H9 (cell line): ENCODE results near the gene HOXC6. TPM values are rescaled to one million over a fixed set of nuclear protein-coding genes. Genes with fewer than 3 reads are reported as not detected.

Source experiments
- DNase-seq: peaks from one replicate; pipeline ENCODE4 v3.0.0-alpha.2; 2017
- H2AFZ ChIP-seq: one replicate; pipeline ENCODE4 v1.6.1; 2013; ENCODE audit warnings: mild to moderate bottlenecking, low read length, control low read depth, moderate library complexity
- H2AK5ac ChIP-seq: 2 replicates; pipeline ENCODE4 v1.6.1; 2013; ENCODE audit warnings: low read length, control low read depth, mixed read lengths; ENCODE audit not compliant: insufficient read length
- H2BK120ac ChIP-seq: one replicate; pipeline ENCODE4 v1.6.1; 2013; ENCODE audit warnings: low read depth, mild to moderate bottlenecking, low read length, control low read depth, inconsistent platforms; ENCODE audit not compliant: poor library complexity, severe bottlenecking
- H2BK12ac ChIP-seq: 2 replicates; pipeline ENCODE4 v1.6.1; 2013; ENCODE audit warnings: low read length, control low read depth, mixed read lengths, low read depth; ENCODE audit not compliant: insufficient read length
- H2BK15ac ChIP-seq: 2 replicates; pipeline ENCODE4 v1.6.1; 2013; ENCODE audit warnings: low read depth, low read length, control low read depth
- H2BK20ac ChIP-seq: one replicate; pipeline ENCODE4 v1.6.1; 2013; ENCODE audit warnings: low read depth, mild to moderate bottlenecking, low read length, control low read depth, inconsistent platforms; ENCODE audit not compliant: poor library complexity, severe bottlenecking
- H2BK5ac ChIP-seq: 2 replicates; pipeline ENCODE4 v1.6.1; 2013; ENCODE audit warnings: low read length, control low read depth, mixed read lengths; ENCODE audit not compliant: insufficient read length
- H3K14ac ChIP-seq: 2 replicates; pipeline ENCODE4 v1.6.1; 2013; ENCODE audit warnings: low read length, control low read depth; ENCODE audit not compliant: insufficient read depth
- H3K18ac ChIP-seq: 2 replicates; pipeline ENCODE4 v1.6.1; 2013; ENCODE audit warnings: low read depth, mild to moderate bottlenecking, mixed read lengths, low read length, control low read depth; ENCODE audit not compliant: insufficient read length
- H3K23ac ChIP-seq: 2 replicates; pipeline ENCODE4 v1.6.1; 2013; ENCODE audit warnings: low read length, control low read depth, mixed read lengths, low read depth; ENCODE audit not compliant: insufficient read length
- H3K23me2 ChIP-seq: 2 replicates; pipeline ENCODE4 v1.6.1; 2013; ENCODE audit warnings: low read depth, mild to moderate bottlenecking, mixed read lengths, low read length, control low read depth; ENCODE audit not compliant: insufficient read length, poor library complexity, severe bottlenecking
- H3K27ac ChIP-seq: 2 replicates; pipeline ENCODE4 v1.5.1; 2013; ENCODE audit warnings: low read length, control low read depth, mixed read lengths, low read depth; ENCODE audit not compliant: insufficient read length
- H3K27me3 ChIP-seq: 2 replicates; pipeline ENCODE4 v1.6.1; 2013; ENCODE audit warnings: low read length, control low read depth, inconsistent platforms; ENCODE audit not compliant: insufficient read depth
- H3K4ac ChIP-seq: 2 replicates; pipeline ENCODE4 v1.6.1; 2013; ENCODE audit warnings: low read depth, mild to moderate bottlenecking, control low read depth, inconsistent platforms, low read length, moderate library complexity
- H3K4me1 ChIP-seq: 2 replicates; pipeline ENCODE4 v1.6.1; 2013; ENCODE audit warnings: low read length, control low read depth, inconsistent platforms; ENCODE audit not compliant: insufficient read depth
- H3K4me2 ChIP-seq: 2 replicates; pipeline ENCODE4 v1.6.1; 2013; ENCODE audit warnings: low read length, control low read depth, mixed read lengths; ENCODE audit not compliant: insufficient read length, insufficient read depth
- H3K56ac ChIP-seq: 2 replicates; pipeline ENCODE4 v1.6.1; 2013; ENCODE audit warnings: low read depth, mild to moderate bottlenecking, mixed read lengths, low read length, control low read depth; ENCODE audit not compliant: insufficient read length
- H3K79me1 ChIP-seq: 2 replicates; pipeline ENCODE4 v1.6.1; 2013; ENCODE audit warnings: low read depth, mild to moderate bottlenecking, moderate library complexity, low read length, control low read depth, inconsistent platforms; ENCODE audit not compliant: insufficient read depth, poor library complexity, severe bottlenecking
- H3K79me2 ChIP-seq: 2 replicates; pipeline ENCODE4 v1.6.1; 2013; ENCODE audit warnings: low read length, control low read depth, inconsistent platforms; ENCODE audit not compliant: insufficient read depth
- H3K9ac ChIP-seq: 2 replicates; pipeline ENCODE4 v1.6.1; 2013; ENCODE audit warnings: low read length, control low read depth, mixed read lengths; ENCODE audit not compliant: insufficient read length; ENCODE audit errors: extremely low read depth
- H3K9me3 ChIP-seq: one replicate; pipeline ENCODE4 v1.6.1; 2013; ENCODE audit warnings: low read depth, low read length, inconsistent platforms; ENCODE audit not compliant: control insufficient read depth
- H3T11ph ChIP-seq: one replicate; pipeline ENCODE4 v1.6.1; 2013; ENCODE audit warnings: mild to moderate bottlenecking, low read length, control low read depth, inconsistent platforms
- H4K20me1 ChIP-seq: one replicate; pipeline ENCODE4 v1.6.1; 2013; ENCODE audit not compliant: control insufficient read depth, insufficient read length, insufficient read depth
- H4K5ac ChIP-seq: 2 replicates; pipeline ENCODE4 v1.6.1; 2013; ENCODE audit warnings: low read depth, mild to moderate bottlenecking, mixed read lengths, low read length, control low read depth; ENCODE audit not compliant: insufficient read length
- H4K8ac ChIP-seq: replicated peaks from 2 replicates; pipeline ENCODE4 v1.6.1; 2013; ENCODE audit warnings: low read length, control low read depth, mixed read lengths, low read depth; ENCODE audit not compliant: insufficient read length
- H4K91ac ChIP-seq: 2 replicates; pipeline ENCODE4 v1.6.1; 2013; ENCODE audit warnings: low read depth, mild to moderate bottlenecking, moderate library complexity, mixed read lengths, low read length, control low read depth; ENCODE audit not compliant: insufficient read length
- H3K27ac Mint-ChIP-seq, 3 experiments: 2 replicates in 2 of 3; 3 replicates in 1 of 3; pipeline ENCODE4 v1.8.0; 2020 to 2021; ENCODE audit warnings: mixed read lengths in 3 of 3, mild to moderate bottlenecking in 1 of 3, moderate library complexity in 1 of 3
- H3K27me3 Mint-ChIP-seq: 2 replicates; pipeline ENCODE4 v1.8.0; 2021; ENCODE audit warnings: low read depth, mild to moderate bottlenecking, moderate library complexity, mixed read lengths
- H3K36me3 Mint-ChIP-seq, 3 experiments: 2 replicates in 2 of 3; 3 replicates in 1 of 3; pipeline ENCODE4 v1.8.0; 2020 to 2021; ENCODE audit warnings: low read depth in 3 of 3, mixed read lengths in 3 of 3; ENCODE audit not compliant: insufficient read depth in 1 of 3
- H3K4me1 Mint-ChIP-seq, 2 experiments: 2 replicates each; pipeline ENCODE4 v1.8.0; 2020; ENCODE audit warnings: mixed read lengths in 2 of 2
- H3K4me3 Mint-ChIP-seq, 2 experiments: 2 replicates in 1 of 2; 3 replicates in 1 of 2; pipeline ENCODE4 v1.8.0; 2020 to 2021; ENCODE audit warnings: mild to moderate bottlenecking in 2 of 2, mixed read lengths in 2 of 2, moderate library complexity in 1 of 2
- H3K9me3 Mint-ChIP-seq, 2 experiments: 2 replicates in 1 of 2; 3 replicates in 1 of 2; pipeline ENCODE4 v1.8.0; 2020; ENCODE audit warnings: mild to moderate bottlenecking in 2 of 2, mixed read lengths in 2 of 2, moderate library complexity in 1 of 2
- CTCF ChIP-seq: fragments of 200-600 bp; sonication (generic); conservative IDR thresholded peaks from 3 replicates; pipeline ENCODE4 v1.8.0; 2021; ENCODE audit warnings: antibody characterized with exemption, mild to moderate bottlenecking
- WGBS: extraction: QIAGEN DNeasy Blood & Tissue Kit; methylation state at CpG from one replicate; pipeline ENCODE4 v1.1.7; 2013; ENCODE audit warnings: missing lambda C conversion rate, low lambda C conversion rate, mixed read lengths; ENCODE audit not compliant: insufficient read length; ENCODE audit errors: extremely low coverage; 5-methylcytosine and 5-hydroxymethylcytosine counted together
- total RNA-seq: library from RNA; stranded (reverse); gene quantifications from 2 replicates; pipeline ENCODE4 v1.2.1, GENCODE V29; 2021

The HOXC6 gene
- total RNA-seq, 1 experiment from 2014 or later: not detected

DNA sequence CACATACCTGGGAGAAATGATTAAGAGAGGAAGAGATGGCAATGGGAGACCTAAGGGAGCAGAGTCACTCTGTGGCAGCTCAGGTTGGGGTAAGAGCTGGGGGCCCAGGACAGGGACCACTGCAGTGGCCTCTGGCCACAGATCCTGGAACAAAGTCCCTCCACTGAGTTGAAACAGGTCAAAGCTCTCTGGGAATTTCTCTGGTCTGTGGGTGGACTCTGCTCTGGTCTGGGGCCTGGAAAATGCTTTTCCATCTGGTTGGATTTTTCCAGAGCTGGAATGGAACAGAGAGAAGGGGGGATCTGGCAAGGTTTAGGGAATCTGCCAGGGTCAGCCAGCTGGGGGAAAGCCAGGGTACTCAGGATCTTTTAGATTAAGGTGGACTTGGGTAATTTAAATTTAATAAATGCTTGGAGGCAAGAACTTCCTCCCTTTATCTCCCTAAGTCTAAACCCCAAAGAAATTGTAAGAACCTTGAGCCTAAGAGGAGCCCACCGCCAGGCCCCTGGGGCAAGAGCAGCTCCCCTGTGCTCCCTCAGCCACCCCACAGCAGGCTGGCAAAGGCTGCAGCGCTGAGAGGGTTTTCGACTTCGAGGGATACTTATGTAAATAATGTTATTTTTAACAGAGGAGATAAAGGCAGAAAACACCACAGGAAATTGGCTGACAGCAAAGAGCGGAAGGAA lies 39.6 kb upstream of the HOXC6 start:
- Histone ChIP-seq H3K79me2 (no peaks in the 10 kb centered on the region), H2BK15ac (no peak overlapping the region), H3K79me1 (no peaks in the 10 kb centered on the region), H2AK5ac (no peak overlapping the region), H3K4ac (no peak overlapping the region), H3K27ac (no peak overlapping the region), H3K9ac (no peak overlapping the region), H3K23me2 (no peaks in the 10 kb centered on the region), H4K5ac (no peak overlapping the region), H3K14ac (no peak overlapping the region), H3K18ac (no peak overlapping the region), H4K91ac (no peak overlapping the region), H3K27me3 (peaks cover 96% of the 10 kb centered on the region), H3K4me1 (no peaks in the 10 kb centered on the region), H4K8ac (no peak overlapping the region), H2AFZ (no peak overlapping the region), H3T11ph (no peak overlapping the region), H3K9me3 (no peaks in the 10 kb centered on the region), H2BK120ac (no peak overlapping the region), H2BK12ac (no peak overlapping the region), H3K56ac (no peak overlapping the region), H4K20me1 (no peaks in the 10 kb centered on the region), H2BK20ac (no peak overlapping the region), H2BK5ac (no peak overlapping the region), H3K23ac (no peak overlapping the region), H3K4me2 (no peak overlapping the region)
- TF ChIP-seq CTCF: no peak
- no CpG with 5 or more reads among the region's 5 CpGs for WGBS
- Mint-ChIP-seq H3K9me3 (peaks cover 3 to 11% of the 10 kb centered on the region in 2 experiments; a peak in 4 of 5 replicates), H3K4me3 (no peak overlapping the region), H3K4me1 (peaks cover 3 to 11% of the 10 kb centered on the region in 2 experiments; a peak in 2 of 4 replicates), H3K27me3 (peaks cover 100% of the 10 kb centered on the region), H3K27ac (no peak overlapping the region), H3K36me3 (no peaks in the 10 kb centered on the region; a peak in 2 of 7 replicates)
- no peak for DNase-seq
